Measurements from ENCODE around the gene CFAP46.

CFAP46 gene

DNA sequence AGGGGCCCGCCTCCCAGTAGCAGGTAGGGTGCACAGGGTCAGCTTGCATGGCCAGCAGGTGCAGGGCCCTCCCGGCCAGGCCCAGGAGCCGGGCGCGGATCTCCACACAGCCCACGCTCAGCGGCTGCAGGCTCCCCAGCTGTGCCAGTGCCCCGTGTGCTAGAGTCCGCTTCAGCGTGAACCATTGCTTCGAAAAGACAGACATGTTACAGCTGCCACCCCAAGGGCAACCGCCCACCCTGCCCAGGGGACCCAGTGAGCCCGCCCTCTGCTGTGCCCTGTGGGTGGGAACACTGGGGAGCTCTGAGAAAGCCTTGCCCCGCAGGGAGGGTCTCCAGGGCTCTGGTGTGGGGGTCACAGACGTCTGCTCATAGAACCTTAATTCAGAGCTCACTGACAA is 92.1 kb downstream of the CFAP46 start:
- Histone ChIP-seq H3K4me2 (ENCODE audit: low read depth, low read length, poor library complexity, severe bottlenecking) (no peak overlapping the region), H2AFZ (ENCODE audit: low read length) (no peak overlapping the region), H3K9me3 (ENCODE audit: insufficient read depth, low read depth, low read length) (no peaks in the 10 kb centered on the region; the same call in 1 of the 2 replicates), H3K36me3 (ENCODE audit: insufficient read depth, low read length) (no peaks in the 10 kb centered on the region), H3K9ac (ENCODE audit: low read depth, low read length, poor library complexity, severe bottlenecking) (no peak overlapping the region), H3K27me3 (ENCODE audit: insufficient read depth, low read length, poor library complexity, severe bottlenecking) (no peaks in the 10 kb centered on the region), H3K4me1 (ENCODE audit: insufficient read depth, low read length, poor library complexity, severe bottlenecking) (peaks cover 5% of the 10 kb centered on the region), H3K4me3 (ENCODE audit: low read length, poor library complexity, severe bottlenecking) (no peak overlapping the region), H3K79me2 (ENCODE audit: insufficient read depth, low read length) (no peaks in the 10 kb centered on the region), H3F3A (ENCODE audit: low read depth) (no peaks in the 10 kb centered on the region), H4K20me1 (ENCODE audit: insufficient read depth, low read length, poor library complexity, severe bottlenecking) (no peaks in the 10 kb centered on the region), H3K9me2 (replicated peaks; ENCODE audit: low read depth, low read length) (no peaks in the 10 kb centered on the region)
- no peak for TF ChIP-seq EZH2phosphoT487 (IDR thresholded peaks at IDR 0.05; ENCODE audit: borderline replicate concordance)
- TF ChIP-seq, protein P1, sequence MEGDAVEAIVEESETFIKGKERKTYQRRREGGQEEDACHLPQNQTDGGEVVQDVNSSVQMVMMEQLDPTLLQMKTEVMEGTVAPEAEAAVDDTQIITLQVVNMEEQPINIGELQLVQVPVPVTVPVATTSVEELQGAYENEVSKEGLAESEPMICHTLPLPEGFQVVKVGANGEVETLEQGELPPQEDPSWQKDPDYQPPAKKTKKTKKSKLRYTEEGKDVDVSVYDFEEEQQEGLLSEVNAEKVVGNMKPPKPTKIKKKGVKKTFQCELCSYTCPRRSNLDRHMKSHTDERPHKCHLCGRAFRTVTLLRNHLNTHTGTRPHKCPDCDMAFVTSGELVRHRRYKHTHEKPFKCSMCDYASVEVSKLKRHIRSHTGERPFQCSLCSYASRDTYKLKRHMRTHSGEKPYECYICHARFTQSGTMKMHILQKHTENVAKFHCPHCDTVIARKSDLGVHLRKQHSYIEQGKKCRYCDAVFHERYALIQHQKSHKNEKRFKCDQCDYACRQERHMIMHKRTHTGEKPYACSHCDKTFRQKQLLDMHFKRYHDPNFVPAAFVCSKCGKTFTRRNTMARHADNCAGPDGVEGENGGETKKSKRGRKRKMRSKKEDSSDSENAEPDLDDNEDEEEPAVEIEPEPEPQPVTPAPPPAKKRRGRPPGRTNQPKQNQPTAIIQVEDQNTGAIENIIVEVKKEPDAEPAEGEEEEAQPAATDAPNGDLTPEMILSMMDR (conservative IDR thresholded peaks at IDR 0.05; ENCODE audit: low read length): no peak

DNA sequence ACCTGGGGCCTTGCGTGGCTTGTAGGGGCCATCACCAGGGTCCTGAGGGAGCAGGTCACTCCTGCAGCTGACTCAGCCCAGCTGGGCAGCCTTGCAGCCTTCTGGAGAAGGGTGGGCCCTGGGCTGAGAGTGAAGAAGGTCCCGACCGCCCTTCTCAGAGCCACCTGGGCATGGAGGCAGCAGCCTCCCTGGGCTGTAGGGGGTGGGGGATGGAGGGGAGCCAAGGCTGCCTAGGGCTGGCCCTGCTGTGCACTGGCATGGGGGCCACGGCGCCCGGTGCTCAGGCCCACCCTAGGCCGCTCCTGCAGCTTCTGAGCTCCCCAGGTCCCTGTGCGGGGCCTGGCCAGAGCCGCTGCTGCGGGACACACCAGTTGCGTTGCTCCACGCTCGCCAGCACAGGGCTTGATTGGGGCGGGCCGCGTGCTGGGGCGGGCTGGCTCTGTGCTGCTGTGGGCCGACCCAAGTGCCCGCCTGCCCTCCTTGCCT is 92.8 kb downstream of the CFAP46 start:
- H4K20me1 ChIP-seq (ENCODE audit: insufficient read depth, low read length, poor library complexity, severe bottlenecking): no peaks in the 10 kb centered on the region
- no peaks in the 10 kb centered on the region; the same call in 1 of the 2 replicates for H3K9me3 ChIP-seq (ENCODE audit: insufficient read depth, low read depth, low read length)
- H3K9ac ChIP-seq (ENCODE audit: low read depth, low read length, poor library complexity, severe bottlenecking): no peak overlapping the region
- no peaks in the 10 kb centered on the region for H3K9me2 ChIP-seq (replicated peaks; ENCODE audit: low read depth, low read length)
- H3K79me2 ChIP-seq (ENCODE audit: insufficient read depth, low read length): no peaks in the 10 kb centered on the region
- no peaks in the 10 kb centered on the region for H3K27me3 ChIP-seq (ENCODE audit: insufficient read depth, low read length, poor library complexity, severe bottlenecking)
- no peak overlapping the region for H3K4me2 ChIP-seq (ENCODE audit: low read depth, low read length, poor library complexity, severe bottlenecking)
- no peaks in the 10 kb centered on the region for H3F3A ChIP-seq (ENCODE audit: low read depth)
- H3K4me1 ChIP-seq (ENCODE audit: insufficient read depth, low read length, poor library complexity, severe bottlenecking): peaks cover 5% of the 10 kb centered on the region
- no peak for TF ChIP-seq EZH2phosphoT487 (IDR thresholded peaks at IDR 0.05; ENCODE audit: borderline replicate concordance)
- TF ChIP-seq, protein P1 (conservative IDR thresholded peaks at IDR 0.05; ENCODE audit: low read length): no peak
- H2AFZ ChIP-seq (ENCODE audit: low read length): no peak overlapping the region
- H3K36me3 ChIP-seq (ENCODE audit: insufficient read depth, low read length): no peaks in the 10 kb centered on the region
- H3K4me3 ChIP-seq (ENCODE audit: low read length, poor library complexity, severe bottlenecking): no peak overlapping the region

DNA sequence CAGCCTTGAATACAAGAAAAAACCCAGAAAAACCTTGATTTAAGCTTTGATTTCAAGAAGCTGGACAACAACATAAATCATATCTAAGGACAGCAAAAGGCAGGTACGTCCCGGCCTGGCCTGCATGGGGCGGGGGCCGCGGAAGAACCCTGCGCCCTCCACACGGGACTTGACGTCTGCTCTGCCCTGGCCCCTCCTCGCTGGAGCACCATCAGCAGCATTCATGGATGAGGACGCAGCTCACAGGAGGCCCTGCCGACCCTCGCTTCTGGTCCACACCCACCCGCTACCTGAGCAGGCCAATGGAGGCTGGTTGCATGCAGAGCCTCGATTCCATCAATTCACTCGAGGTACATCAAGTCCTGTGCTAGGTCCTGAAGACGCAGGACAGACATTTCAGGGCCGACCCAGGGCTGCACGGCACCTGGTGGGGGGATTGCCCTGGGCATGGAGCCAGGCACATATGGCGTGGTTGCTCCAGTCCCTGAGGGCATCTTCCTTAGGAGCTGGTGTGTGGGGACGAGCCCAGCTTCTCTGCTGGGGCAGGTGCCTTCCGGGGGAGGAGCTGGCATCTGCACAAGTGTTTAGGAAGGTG is 93.3 kb downstream of the CFAP46 start:
- no peak overlapping the region for H2AFZ ChIP-seq (ENCODE audit: low read length)
- no peaks in the 10 kb centered on the region for H3K9me2 ChIP-seq (replicated peaks; ENCODE audit: low read depth, low read length)
- no peaks in the 10 kb centered on the region for H3F3A ChIP-seq (ENCODE audit: low read depth)
- H3K4me3 ChIP-seq (ENCODE audit: low read length, poor library complexity, severe bottlenecking): no peak overlapping the region
- H3K27me3 ChIP-seq (ENCODE audit: insufficient read depth, low read length, poor library complexity, severe bottlenecking): no peaks in the 10 kb centered on the region
- no peak overlapping the region for H3K9ac ChIP-seq (ENCODE audit: low read depth, low read length, poor library complexity, severe bottlenecking)
- no peak for TF ChIP-seq EZH2phosphoT487 (IDR thresholded peaks at IDR 0.05; ENCODE audit: borderline replicate concordance)
- TF ChIP-seq, protein P1 (conservative IDR thresholded peaks at IDR 0.05; ENCODE audit: low read length): no peak
- no peaks in the 10 kb centered on the region for H4K20me1 ChIP-seq (ENCODE audit: insufficient read depth, low read length, poor library complexity, severe bottlenecking)
- H3K9me3 ChIP-seq (ENCODE audit: insufficient read depth, low read depth, low read length): peaks cover 3% of the 10 kb centered on the region; the same call in 1 of the 2 replicates
- H3K79me2 ChIP-seq (ENCODE audit: insufficient read depth, low read length): no peaks in the 10 kb centered on the region
- H3K36me3 ChIP-seq (ENCODE audit: insufficient read depth, low read length): no peaks in the 10 kb centered on the region
- no peak overlapping the region for H3K4me2 ChIP-seq (ENCODE audit: low read depth, low read length, poor library complexity, severe bottlenecking)
- peaks cover 5% of the 10 kb centered on the region for H3K4me1 ChIP-seq (ENCODE audit: insufficient read depth, low read length, poor library complexity, severe bottlenecking)
